Retinal pigment epithelial cell (primary cell): ENCODE results near the gene CRISPLD2.

Experiments used
- DNase-seq: peaks from one replicate; pipeline ENCODE4 v3.0.0-alpha.2; 2010; ENCODE audit warnings: low read depth
- H3K4me3 ChIP-seq: 2 replicates; pipeline ENCODE4 v1.5.1; 2011; ENCODE audit warnings: mild to moderate bottlenecking, low read length, control low read depth, moderate library complexity
- TF ChIP-seq, protein P1 (sequence below): conservative IDR thresholded peaks from 2 replicates; pipeline ENCODE4 v1.5.1; 2011; ENCODE audit warnings: low read depth, low read length, control low read depth, inconsistent platforms

Gene CRISPLD2

DNA sequence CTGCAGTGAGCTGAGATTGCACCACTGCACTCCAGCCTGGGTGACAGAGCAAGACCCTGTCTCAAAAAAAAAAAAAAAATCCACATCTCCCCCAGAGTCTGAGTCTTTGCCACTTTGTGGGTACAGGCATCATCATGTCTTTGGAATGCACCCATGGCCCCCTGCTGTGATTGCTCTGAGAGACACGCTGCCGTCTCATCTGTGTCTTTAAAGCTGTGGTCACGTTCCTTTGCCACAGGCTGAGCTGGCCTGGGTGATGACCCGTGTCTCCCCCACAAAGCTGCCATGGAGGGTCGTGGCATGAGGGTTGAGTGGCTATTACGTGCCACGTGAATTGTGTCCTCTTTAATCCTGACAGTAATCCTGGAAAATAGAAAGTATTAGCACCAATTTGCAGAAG is 20.2 kb downstream of the CRISPLD2 start:
- no peak overlapping the region for H3K4me3 ChIP-seq
- TF ChIP-seq, protein P1, sequence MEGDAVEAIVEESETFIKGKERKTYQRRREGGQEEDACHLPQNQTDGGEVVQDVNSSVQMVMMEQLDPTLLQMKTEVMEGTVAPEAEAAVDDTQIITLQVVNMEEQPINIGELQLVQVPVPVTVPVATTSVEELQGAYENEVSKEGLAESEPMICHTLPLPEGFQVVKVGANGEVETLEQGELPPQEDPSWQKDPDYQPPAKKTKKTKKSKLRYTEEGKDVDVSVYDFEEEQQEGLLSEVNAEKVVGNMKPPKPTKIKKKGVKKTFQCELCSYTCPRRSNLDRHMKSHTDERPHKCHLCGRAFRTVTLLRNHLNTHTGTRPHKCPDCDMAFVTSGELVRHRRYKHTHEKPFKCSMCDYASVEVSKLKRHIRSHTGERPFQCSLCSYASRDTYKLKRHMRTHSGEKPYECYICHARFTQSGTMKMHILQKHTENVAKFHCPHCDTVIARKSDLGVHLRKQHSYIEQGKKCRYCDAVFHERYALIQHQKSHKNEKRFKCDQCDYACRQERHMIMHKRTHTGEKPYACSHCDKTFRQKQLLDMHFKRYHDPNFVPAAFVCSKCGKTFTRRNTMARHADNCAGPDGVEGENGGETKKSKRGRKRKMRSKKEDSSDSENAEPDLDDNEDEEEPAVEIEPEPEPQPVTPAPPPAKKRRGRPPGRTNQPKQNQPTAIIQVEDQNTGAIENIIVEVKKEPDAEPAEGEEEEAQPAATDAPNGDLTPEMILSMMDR = no peak
- DNase-seq = no peak

DNA sequence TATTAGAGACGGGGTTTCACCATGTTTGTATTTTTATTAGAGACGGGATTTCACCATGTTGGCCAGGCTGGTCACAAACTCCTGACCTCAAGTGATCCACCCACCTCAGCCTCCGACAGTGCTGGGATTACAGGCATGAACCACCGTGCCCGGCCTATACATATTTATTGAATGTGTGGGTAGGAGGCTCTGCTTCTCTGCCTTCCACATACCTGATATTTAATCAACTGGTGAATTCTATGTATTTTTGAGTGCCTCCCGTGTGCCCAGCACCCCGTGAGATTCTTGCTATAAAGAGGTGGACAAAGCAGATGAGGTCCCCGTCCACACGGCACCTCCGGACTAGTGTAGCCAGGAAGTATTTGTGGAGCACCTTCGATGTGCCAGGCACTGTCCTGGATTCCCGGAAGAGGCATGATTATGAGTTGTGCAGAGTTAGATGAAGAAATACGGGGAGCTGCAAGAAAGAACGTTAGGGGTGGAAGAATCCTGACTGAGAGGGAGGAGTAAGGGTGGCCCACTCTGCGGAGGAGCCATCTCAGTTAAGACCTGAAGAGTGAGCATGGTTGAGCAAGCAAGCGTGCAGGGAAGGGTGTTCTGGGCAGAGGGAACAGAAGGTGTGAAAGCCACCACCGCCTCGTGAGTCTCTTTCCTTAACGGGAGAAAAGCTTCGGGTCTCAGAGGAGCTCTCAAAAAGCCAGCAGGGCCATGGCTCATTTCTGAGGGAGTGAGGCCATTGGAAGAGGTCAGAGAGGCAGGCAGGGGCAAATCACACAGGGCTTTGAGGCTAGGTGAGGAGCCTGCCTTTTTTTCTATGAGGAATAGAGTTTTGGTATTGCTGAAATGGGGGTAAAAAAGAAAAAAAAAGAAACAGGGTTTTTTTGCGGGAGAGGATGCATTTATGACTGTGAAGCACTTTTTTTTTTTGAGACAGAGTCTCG is 21.2 kb downstream of the CRISPLD2 start:
- DNase-seq = no peak
- no peak overlapping the region for H3K4me3 ChIP-seq
- TF ChIP-seq, protein P1 = no peak

DNA sequence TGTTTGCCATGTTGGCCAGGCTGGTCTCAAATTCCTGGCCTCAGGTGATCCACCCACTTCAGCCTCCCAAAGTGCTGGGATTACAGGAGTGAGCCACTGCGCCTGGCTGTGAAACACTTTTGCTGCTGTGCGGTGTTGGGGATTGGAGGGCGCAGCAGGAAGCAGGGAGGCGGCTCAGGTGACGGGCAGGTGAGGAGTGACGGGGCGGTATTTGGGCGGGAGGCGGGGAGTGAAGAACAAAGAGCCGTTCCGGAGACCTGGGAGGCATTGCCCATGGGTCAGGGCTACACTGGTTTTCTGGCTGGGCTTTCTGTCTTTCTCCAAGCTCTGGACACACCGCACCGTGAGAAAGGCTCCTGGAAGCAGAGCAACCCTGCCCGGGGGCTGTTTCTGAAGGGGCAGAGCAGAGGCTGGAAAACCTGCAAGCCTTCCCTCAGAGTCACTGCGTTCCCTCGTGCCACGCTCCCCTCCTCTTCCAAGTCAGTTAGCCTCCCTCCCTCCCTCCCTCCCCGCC is 22.1 kb downstream of the CRISPLD2 start:
- no peak overlapping the region for H3K4me3 ChIP-seq
- TF ChIP-seq, protein P1 = no peak
- no peak for DNase-seq

DNA sequence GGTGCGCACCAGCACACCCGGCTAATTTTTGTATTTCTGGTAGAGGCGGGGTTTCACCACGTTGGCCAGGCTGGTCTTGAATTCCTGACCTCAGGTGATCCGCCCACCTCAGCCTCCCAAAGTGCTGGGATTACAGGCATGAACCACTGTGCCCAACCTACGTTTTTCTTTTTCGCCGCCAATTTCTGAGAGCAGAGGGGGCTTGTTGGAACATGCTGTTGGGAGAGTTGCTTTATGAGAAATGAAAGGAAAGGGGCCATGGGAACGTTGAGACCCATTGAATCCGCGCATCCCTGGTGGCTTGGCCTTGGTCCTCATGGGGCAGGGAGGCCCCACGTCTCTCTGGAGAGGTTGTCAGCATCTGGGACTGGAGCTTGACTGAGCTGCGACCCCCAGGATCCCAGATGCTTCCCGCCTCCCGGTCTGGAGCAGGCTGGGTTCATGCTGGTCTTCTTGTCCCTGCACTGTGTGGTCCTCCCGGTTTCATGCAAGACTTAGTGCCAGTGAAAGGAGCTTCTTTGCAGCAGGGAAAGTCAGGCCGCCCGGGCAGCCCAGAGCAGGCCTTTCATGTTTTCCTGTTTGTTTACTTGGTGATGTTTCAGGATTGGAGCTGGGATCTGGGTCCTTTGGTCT is 22.8 kb downstream of the CRISPLD2 start:
- TF ChIP-seq, protein P1 = no peak
- H3K4me3 ChIP-seq = no peak overlapping the region
- no peak for DNase-seq

DNA sequence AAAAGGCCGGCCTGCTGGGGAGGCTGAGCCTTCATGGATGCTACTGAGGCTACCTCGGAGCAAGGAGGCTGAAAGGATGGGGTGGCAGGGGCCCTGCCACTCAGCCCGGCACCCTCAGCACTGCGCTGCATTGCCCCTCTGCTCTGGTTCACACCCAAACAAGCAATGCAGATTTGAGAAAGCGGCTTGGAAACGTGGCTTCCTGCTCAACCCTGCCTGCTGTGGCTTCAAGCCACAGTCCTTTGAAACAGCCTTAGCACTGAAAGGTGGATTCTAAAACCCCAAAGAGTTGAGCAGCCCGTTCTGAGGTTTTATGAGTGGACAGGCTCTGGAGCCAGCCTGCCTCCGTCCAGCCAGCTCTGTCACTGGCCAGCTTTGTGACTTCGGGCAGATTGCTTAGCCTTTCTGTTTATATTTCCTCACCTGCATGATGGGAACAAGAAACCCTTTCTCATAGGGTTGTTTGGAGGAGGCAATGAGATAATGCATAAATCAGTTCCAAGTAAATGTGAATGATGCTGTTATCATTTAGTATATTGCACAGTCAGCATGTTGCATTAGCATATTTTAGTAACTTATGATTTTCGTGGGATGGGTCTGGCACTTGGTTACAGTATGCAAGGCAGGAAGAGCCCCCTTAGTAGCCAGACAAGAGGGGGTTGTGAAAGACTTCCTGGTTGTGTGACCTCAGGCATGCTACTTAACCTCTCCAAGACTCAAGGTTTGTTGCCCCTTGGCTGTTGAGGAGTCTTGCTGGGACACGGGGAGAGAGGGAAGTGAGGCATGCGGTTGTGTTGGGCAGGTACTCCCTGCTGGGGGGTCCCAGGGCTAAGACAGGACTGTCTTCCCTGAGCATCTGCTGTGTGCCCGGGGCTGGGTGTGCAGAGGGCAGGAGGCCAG is 23.6 kb downstream of the CRISPLD2 start:
- no peak overlapping the region for H3K4me3 ChIP-seq
- DNase-seq = no peak
- TF ChIP-seq, protein P1 = no peak

DNA sequence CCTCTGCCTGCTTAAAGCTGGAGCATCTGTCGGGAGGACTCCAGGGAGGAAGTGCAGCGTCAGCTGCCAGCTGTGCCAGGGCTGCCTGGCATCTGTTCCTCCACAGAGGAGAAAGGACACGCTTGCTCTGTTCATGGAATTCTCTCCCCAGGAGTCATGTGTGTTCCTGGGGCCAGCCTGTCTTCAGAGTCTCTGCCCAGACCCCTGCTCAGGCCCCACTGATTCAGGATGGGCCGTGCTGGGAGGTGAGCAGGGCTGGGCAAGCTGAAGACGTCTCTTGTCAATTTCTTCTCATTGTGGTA is 24.2 kb downstream of the CRISPLD2 start:
- TF ChIP-seq, protein P1 = no peak
- H3K4me3 ChIP-seq = no peak overlapping the region
- no peak for DNase-seq
